ENCODE data around the gene TPM2.

GRCh38 chr9:35687972-35688557 lies 1.7 kb downstream of the TPM2 start:
- TF ChIP-seq CTCF (conservative IDR thresholded peaks at IDR 0.05): no peak
- no peak for TF ChIP-seq ZFX (IDR thresholded peaks at IDR 0.05)

All from C4-2B (cell line).